Panc1 (cell line): ENCODE measurements around the gene KAZN. TPM values are rescaled to one million over a fixed set of nuclear protein-coding genes. Genes with fewer than 3 reads are reported as not detected.

ENCODE experiments used
- ATAC-seq: fragments of 200-7000 bp; cut with Tn5 transposase; 2 replicates; pipeline ENCODE4 v1.9.1; 2020; ENCODE audit warnings: mild to moderate bottlenecking, moderate library complexity
- BruUV-seq: library from RNA; stranded (reverse); fragments of 400-500 nt; replicated peaks from 2 replicates; lab custom pipeline; 2021; lab: Mats Ljungman, UMichigan
- CTCF ChIA-PET: fragments of 300-600 bp; sonication (Branson Sonifier 250); formaldehyde crosslinking; loops from one replicate; lab custom pipeline; 2022; ENCODE audit warnings: antibody characterized with exemption; lab: Charles Lee
- POLR2A ChIA-PET: fragments of 300-600 bp; sonication (Branson Sonifier 250); formaldehyde crosslinking; loops from one replicate; lab custom pipeline; 2022; ENCODE audit warnings: antibody characterized with exemption; lab: Charles Lee
- DNase-seq: peaks from one replicate; pipeline ENCODE4 v3.0.0-alpha.2; 2010; ENCODE audit warnings: low read depth, low spot score
- H3K27ac ChIP-seq: 2 replicates; pipeline ENCODE4 v1.5.1; 2011; ENCODE audit warnings: mild to moderate bottlenecking, low read length, inconsistent platforms
- H3K27me3 ChIP-seq: fragments of 200-500 bp; sonication (Bioruptor generic); 2 replicates; pipeline ENCODE4 v1.6.0; 2014; ENCODE audit warnings: low read length, inconsistent platforms; ENCODE audit not compliant: control insufficient read depth, insufficient read depth
- H3K36me3 ChIP-seq: fragments of 200-500 bp; sonication (Bioruptor generic); 2 replicates; pipeline ENCODE4 v1.5.1; 2014; ENCODE audit warnings: inconsistent platforms, mild to moderate bottlenecking, low read length, moderate library complexity; ENCODE audit not compliant: control insufficient read depth, insufficient read depth
- H3K4me1 ChIP-seq: 2 replicates; pipeline ENCODE4 v1.5.1; 2011; ENCODE audit warnings: inconsistent platforms, mild to moderate bottlenecking, low read length, moderate library complexity; ENCODE audit not compliant: control insufficient read depth, insufficient read depth
- H3K4me3 ChIP-seq, 2 experiments: 2 replicates each; pipeline ENCODE4 v1.5.1; 2011 to 2012; ENCODE audit warnings: low read depth in 2 of 2, low read length in 2 of 2, mild to moderate bottlenecking in 2 of 2, inconsistent platforms in 1 of 2, moderate library complexity in 1 of 2
- H3K9me3 ChIP-seq: fragments of 200-500 bp; sonication (Bioruptor generic); 2 replicates; pipeline ENCODE4 v1.5.1; 2014; ENCODE audit warnings: low read depth, mild to moderate bottlenecking, inconsistent platforms, low read length, moderate library complexity; ENCODE audit not compliant: control insufficient read depth, insufficient read depth
- POLR2AphosphoS5 ChIP-seq: IDR thresholded peaks from 2 replicates; pipeline ENCODE4 v1.6.1; 2012; ENCODE audit warnings: mild to moderate bottlenecking, low read depth, low read length, moderate library complexity
- REST ChIP-seq, 2 experiments: IDR thresholded peaks; 2 replicates each; pipeline ENCODE4 v1.6.1; 2011 to 2012; ENCODE audit warnings: low read depth in 2 of 2, control low read depth in 1 of 2, low read length in 1 of 2, mild to moderate bottlenecking in 1 of 2, moderate library complexity in 1 of 2; ENCODE audit not compliant: insufficient read depth in 1 of 2
- SIN3A ChIP-seq: IDR thresholded peaks from 2 replicates; pipeline ENCODE4 v1.6.1; 2012; ENCODE audit warnings: low read depth, mild to moderate bottlenecking, low read length, moderate library complexity, borderline replicate concordance; ENCODE audit not compliant: insufficient read depth
- TCF7L2 ChIP-seq: IDR thresholded peaks from 2 replicates; pipeline ENCODE4 v1.6.1; 2011; ENCODE audit warnings: mild to moderate bottlenecking, low read depth, low read length, inconsistent platforms
- in situ Hi-C: cut with HindIII; loops from 2 replicates; pipeline ENCODE4 v1.10.0; 2016; ENCODE audit warnings: low sequenced_read_pairs, low pct_unique_long_range_greater_than_20kb
- intact Hi-C: fragments of 100-400 bp; cut with micrococcal nuclease; formaldehyde crosslinking; loops from one replicate; pipeline ENCODE4 v1.10.0; 2022; ENCODE audit not compliant: unreplicated experiment
- total RNA-seq: library from RNA; stranded (reverse); gene quantifications from one replicate; pipeline ENCODE4 v1.2.1, GENCODE V29; 2021; ENCODE audit not compliant: unreplicated experiment
- TF ChIP-seq, protein P1 (sequence below): fragments of 450-650 bp; IDR thresholded peaks from 2 replicates; pipeline ENCODE4 v1.5.1; 2017; ENCODE audit warnings: mild to moderate bottlenecking

Gene KAZN
- total RNA-seq, 1 experiment from 2014 or later: 6.6 TPM

DNA sequence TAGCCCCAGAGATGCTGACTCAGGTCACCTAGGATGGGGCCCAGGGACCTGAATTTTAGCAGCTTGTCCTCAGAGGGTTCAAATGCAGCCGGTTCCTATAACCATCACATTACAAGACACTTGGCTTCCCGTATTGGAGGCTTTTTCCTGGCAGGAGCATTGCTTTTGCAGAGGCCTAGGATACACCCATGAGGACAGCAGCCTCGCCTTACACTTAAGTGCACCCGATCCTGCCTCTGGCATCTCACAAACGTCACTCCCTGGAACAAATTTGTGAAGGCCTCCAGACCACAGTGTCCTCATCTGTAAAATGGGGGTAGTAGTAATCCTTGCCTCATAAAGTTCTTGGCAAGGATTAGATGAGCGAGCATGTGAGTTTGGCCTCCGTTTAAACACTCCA is 130.0 kb downstream of the KAZN start:
- POLR2A ChIA-PET: no interaction called here
- CTCF ChIA-PET: no interaction called here

GRCh38 chr1:14732728-14733047 is 134.2 kb downstream of the KAZN start:
- H3K36me3 ChIP-seq: no peaks in the 10 kb centered on the region
- POLR2A ChIA-PET: no interaction called here
- ATAC-seq: no peak
- in situ Hi-C loops (no loop called here), intact Hi-C loops (no loop called here)
- TF ChIP-seq REST (IDR thresholded peaks at IDR 0.05; ENCODE audit: insufficient read depth in 1 of 2, low read depth in 2 of 2, low read length in 1 of 2) (no peak), SIN3A (no peak), TCF7L2 (no peak), POLR2AphosphoS5 (no peak)
- TF ChIP-seq, protein P1, sequence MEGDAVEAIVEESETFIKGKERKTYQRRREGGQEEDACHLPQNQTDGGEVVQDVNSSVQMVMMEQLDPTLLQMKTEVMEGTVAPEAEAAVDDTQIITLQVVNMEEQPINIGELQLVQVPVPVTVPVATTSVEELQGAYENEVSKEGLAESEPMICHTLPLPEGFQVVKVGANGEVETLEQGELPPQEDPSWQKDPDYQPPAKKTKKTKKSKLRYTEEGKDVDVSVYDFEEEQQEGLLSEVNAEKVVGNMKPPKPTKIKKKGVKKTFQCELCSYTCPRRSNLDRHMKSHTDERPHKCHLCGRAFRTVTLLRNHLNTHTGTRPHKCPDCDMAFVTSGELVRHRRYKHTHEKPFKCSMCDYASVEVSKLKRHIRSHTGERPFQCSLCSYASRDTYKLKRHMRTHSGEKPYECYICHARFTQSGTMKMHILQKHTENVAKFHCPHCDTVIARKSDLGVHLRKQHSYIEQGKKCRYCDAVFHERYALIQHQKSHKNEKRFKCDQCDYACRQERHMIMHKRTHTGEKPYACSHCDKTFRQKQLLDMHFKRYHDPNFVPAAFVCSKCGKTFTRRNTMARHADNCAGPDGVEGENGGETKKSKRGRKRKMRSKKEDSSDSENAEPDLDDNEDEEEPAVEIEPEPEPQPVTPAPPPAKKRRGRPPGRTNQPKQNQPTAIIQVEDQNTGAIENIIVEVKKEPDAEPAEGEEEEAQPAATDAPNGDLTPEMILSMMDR: no peak
- CTCF ChIA-PET: no interaction called here
- 0 out of 2 replicates have a peak, but pooled peaks cover 3% of the 10 kb centered on the region for H3K4me1 ChIP-seq
- H3K27ac ChIP-seq: no peak overlapping the region
- H3K9me3 ChIP-seq: no peaks in the 10 kb centered on the region
- H3K27me3 ChIP-seq: no peaks in the 10 kb centered on the region
- DNase-seq: no peak
- no TSS peak for BruUV-seq
- no peak overlapping the region for H3K4me3 ChIP-seq

More for the DNA sequence above, 130.0 kb downstream of the KAZN start:
- Histone ChIP-seq H3K27me3 (peaks cover 2% of the 10 kb centered on the region; the same call in 1 of the 2 replicates), H3K36me3 (no peaks in the 10 kb centered on the region), H3K4me1 (0 out of 2 replicates have a peak, but pooled peaks cover 3% of the 10 kb centered on the region), H3K4me3 (no peak overlapping the region), H3K27ac (no peak overlapping the region), H3K9me3 (no peaks in the 10 kb centered on the region)
- ATAC-seq (no peak), DNase-seq (no peak)
- BruUV-seq: no TSS peak
- in situ Hi-C loops: no loop called here
- intact Hi-C loops: no loop called here
- TF ChIP-seq, protein P1: no peak
- TF ChIP-seq TCF7L2 (no peak), REST (IDR thresholded peaks at IDR 0.05; ENCODE audit: insufficient read depth in 1 of 2, low read depth in 2 of 2, low read length in 1 of 2) (no peak), SIN3A (no peak), POLR2AphosphoS5 (no peak)
